HG02840 (cell line): ENCODE data around the gene YWHAB.

Experiments
- ATAC-seq: cut with Tn5 transposase; IDR thresholded peaks from one replicate; pipeline ENCODE4 v1.9.1; 2021; ENCODE audit warnings: mild to moderate bottlenecking, moderate library complexity, moderate number of reproducible peaks; ENCODE audit not compliant: unreplicated experiment, low FRiP score

Gene YWHAB

DNA sequence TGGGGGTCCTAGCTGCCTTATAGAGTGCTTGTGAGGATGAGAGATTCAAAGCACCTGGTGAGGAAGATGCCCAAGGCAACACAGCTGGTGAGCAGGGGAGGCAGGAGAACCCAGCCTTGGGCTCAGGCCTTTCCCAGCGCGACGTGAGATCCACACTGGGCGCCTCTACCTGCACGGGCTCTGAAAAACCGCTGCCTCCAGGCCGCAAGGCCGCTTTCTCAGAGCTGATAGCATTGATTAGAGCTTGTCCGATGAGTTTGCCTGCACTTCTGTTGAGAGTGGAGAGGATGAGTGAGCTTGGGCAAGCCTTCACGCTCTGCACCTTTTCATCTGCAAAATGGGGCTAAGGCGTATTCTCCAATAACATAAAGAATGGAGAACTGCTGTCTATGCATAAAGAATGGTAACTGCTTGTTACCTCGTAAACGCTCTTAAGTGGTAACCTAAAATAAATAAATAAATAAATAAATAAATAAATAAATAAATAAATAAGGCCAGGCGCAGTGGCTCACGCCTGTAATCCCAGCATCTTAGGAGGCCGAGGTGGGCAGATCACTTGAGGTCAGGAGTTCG lies 25.3 kb downstream of the YWHAB start:
- no peak for ATAC-seq

GRCh38 chr20:44911264-44911921 lies 25.9 kb downstream of the YWHAB start:
- no peak for ATAC-seq

GRCh38 chr20:44912189-44912588 lies 26.7 kb downstream of the YWHAB start:
- ATAC-seq, result no peak

DNA sequence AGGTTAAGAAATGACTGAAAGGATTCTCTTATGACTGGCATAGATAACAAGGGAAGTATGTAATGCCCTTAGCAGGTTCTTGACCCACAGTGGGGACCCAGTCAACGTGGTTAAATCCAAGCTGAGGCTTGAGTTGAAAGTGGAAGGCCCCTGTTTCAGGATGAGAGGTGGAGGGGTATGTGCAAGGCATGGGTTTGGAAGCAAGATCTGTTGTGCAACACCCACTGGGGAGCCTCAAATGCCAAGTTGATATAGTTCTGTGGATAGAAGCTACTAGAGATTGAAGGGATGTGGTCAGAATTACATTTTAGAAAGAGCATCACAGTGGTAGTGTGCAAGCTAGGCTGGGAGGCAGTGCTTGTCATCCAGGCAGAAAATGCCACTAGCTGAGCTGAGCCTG lies 29.4 kb downstream of the YWHAB start:
- no peak for ATAC-seq

- ATAC-seq, result no peak
Measured at GRCh38 chr20:44916586-44916985, 31.1 kb downstream of the YWHAB start.

GRCh38 chr20:44917399-44917798 lies 31.9 kb downstream of the YWHAB start:
- ATAC-seq, result no peak

DNA sequence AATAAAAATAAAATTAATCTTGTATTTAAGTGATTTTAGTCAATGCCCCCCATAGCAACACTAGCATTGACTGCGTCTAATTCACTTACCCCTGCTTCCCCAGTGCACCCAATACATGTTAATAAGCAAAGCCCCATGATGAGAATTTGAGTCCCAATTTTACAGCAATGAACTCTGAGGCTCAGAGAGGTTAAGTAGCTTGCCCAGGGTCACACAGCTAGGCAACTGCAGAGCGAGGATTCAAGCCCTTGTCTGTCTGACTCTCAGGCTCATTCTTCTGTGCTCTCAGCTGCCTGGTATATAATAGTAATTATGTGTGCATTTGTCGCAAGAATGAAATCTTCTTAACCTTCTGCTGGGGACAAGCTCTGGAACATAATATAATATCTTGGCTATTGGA lies 32.8 kb downstream of the YWHAB start:
- ATAC-seq, result no peak

- no peak for ATAC-seq
Measured at GRCh38 chr20:44918761-44919160, 33.3 kb downstream of the YWHAB start.

DNA sequence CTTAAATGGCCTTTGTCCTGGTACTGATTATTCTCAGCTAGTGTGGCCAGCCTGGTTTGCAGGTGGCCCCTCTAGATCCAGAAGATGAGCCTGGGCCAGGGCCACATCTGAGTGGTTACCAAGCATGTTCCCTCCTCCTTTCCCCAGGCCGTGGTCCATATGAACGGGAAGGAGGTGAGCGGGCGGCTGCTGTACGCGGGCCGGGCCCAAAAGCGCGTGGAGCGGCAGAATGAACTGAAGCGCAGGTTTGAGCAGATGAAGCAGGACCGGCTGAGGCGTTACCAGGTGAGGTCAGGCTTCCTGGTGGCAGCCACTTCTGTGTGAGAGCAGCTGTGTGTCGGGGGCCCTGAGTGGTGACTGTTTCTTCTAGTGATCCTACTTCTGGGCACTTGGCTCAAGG lies 35.9 kb downstream of the YWHAB start:
- ATAC-seq, result no peak

DNA sequence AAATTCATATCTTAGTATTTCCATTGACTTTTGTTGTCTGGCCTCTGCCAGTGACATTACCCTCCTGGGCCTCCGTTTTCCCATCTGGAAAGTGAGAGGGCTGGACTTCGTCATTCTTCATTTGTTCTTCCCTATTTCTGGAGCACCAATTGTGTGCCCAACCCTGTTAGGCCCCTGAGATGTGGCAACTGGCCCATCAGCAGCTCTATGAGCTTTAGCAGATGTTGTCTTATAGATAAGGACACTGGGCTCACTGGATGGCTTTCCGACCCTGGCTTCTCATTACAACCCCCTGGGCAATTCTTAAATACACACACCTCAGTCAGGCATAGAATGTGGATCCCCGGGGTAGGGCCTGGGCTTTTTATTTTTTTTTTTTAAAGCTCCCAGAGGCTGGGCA lies 39.0 kb downstream of the YWHAB start:
- no peak for ATAC-seq

DNA sequence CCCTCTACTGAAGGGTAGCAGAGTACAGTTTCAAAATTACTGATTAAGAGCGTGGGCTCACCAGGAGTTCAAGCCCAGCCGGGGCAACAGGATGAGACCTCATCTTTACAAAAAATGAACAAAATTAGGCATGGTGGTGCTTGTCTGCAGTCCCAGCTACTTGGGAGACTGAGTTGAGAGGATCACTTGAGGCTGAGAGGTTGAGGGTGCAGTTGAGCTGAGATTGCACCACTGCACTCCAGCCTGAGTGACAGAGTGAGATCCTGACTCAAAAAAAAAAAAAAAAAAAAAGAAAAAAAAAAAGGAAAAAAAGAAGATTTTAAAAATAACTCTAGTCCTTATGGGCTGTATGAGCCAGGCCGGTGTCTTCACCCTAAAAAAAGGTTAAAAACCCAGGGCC lies 43.1 kb downstream of the YWHAB start:
- no peak for ATAC-seq

DNA sequence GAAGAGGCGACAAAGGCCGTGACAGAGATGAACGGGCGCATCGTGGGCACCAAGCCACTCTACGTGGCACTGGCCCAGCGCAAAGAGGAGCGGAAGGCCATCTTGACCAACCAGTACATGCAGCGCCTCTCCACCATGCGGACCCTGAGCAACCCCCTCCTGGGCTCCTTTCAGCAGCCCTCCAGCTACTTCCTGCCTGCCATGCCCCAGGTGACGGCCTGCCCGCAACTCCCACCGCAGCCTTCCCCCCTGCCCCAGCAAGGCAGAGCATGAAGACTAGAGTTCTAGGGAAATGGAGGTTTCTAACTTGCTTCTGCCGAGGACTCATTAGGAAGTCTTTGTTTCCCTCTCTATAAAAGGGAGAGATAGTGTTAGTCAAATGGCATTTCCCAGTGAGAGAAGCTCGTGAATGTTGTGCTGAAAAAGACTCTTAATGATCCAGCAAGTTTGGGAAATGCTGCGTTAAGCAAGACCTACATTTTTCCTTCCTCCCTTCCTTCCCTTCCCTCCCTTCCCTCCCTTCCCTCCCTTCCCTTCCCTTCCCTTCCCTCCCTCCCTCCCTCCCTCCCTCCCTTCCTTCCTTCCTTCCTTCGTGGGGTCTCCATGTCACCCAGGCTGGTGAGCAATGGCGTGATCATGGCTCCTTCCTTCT lies 45.1 kb downstream of the YWHAB start:
- ATAC-seq, result no peak

DNA sequence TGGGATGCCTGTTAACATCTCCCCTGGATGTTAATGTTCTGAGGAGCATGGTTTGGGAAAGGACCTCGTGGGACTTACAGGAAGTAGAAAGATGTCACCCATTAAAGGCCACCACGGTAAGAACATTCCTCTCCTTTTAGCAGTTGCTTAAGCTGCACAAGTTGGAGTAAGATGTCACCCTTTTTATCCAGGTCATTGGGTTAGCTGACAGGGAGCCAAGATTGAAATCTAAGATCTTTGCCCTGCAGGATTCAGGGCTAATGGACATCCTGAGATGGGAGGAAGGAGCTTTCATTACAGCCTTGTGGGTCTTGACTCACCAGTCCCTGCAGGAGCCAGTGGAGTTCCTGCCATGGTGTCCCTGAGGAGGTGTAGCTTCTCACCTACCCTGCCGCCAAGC lies 46.4 kb downstream of the YWHAB start:
- ATAC-seq, result no peak

GRCh38 chr20:44932916-44933315 lies 47.4 kb downstream of the YWHAB start:
- no peak for ATAC-seq

- ATAC-seq, result no peak
Measured at GRCh38 chr20:44936510-44936909, 51.0 kb downstream of the YWHAB start.

- no peak for ATAC-seq
Measured at GRCh38 chr20:44938637-44939036, 53.1 kb downstream of the YWHAB start.

- no peak for ATAC-seq
Measured at GRCh38 chr20:44941120-44941691, 55.7 kb downstream of the YWHAB start.

- ATAC-seq, result no peak
Measured at GRCh38 chr20:44942264-44942973, 56.9 kb downstream of the YWHAB start.

GRCh38 chr20:44943828-44944227 lies 58.3 kb downstream of the YWHAB start:
- ATAC-seq, result no peak

DNA sequence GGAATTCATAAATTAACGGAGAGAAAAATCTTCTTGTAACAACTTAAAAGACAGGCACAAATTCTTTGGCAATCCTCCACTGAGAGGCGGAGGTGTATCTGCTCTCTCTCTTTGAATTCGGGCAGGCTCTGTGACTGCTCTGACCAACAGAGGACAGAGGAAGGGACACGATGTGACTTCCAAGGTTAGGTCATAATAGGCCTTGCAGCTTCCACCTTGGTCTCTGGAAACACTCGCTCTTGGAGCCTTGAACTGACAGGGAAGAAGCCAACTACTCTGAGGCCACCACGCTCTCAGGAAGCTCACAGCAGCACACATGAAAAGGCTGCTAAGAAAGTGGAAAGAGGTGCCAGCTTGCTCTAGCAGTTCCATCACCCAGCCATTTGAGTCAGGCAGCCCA lies 59.8 kb downstream of the YWHAB start:
- ATAC-seq, result no peak

DNA sequence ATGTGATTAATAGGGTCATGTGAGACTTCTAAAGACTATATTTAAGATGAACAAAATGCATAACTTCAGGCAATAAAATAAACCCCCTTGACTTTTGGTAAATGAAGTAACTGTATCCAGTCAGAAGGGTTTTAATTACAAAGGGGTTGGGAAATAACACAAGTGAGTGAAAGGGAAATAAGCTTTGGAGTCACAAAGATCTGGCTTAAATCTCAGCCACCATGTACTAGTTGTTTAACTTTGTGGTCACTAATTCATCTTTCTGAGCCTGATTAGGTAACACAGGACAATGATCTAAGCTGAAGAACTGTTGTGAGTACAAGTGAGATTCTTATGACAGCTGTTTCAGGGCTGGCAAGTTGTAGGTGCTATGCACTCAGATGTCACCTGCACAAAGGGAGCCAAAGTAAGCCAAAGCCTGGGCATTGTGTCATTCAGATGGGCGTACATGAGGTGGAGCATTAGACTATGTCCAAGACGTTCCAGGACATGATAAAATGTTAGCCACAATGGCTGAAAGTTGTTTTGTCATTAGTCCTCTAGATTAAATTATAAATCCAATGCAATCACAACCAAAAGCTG lies 60.9 kb downstream of the YWHAB start:
- no peak for ATAC-seq
